Activated CD4-positive, alpha-beta T cell treated with anti-CD3 and anti-CD28 coated beads, Interleukin-2, amount 50 U/mL, for 1 hour (primary cell): ENCODE data around the gene CLIP2.
"Not testable (repeated sequence)": the region's sequence is repeated elsewhere in the genome, so short reads cannot be mapped to it uniquely, and the experiment has no call there.

Source experiments
- DNase-seq: peaks from one replicate; pipeline ENCODE4 v3.0.0-alpha.2; 2020

The CLIP2 gene

DNA sequence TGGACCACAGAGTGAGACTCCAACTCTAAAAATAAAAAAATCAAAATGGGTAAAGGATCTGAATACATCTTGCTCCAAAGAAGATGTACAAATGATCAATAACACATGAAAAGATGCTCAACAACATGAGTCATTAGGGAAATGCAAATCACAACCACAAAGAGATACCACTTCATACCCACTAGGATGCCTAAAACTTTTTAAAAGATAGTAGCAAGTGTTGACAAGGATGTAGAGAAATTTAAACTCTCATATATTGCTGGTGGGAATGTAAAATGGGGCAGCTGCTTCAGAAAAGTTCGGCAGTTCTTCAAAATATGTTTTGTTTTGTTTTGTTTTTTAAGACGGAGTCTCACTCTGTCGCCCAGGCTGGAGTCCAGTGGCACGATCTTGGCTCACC lies 118.8 kb downstream of the CLIP2 start:
- DNase-seq = no peak

- DNase-seq = no peak
These were observed 120.4 kb downstream of the CLIP2 start for GRCh38 chr7:74409571-74409970.

GRCh38 chr7:74410772-74411171 lies 121.6 kb downstream of the CLIP2 start:
- no peak for DNase-seq

DNA sequence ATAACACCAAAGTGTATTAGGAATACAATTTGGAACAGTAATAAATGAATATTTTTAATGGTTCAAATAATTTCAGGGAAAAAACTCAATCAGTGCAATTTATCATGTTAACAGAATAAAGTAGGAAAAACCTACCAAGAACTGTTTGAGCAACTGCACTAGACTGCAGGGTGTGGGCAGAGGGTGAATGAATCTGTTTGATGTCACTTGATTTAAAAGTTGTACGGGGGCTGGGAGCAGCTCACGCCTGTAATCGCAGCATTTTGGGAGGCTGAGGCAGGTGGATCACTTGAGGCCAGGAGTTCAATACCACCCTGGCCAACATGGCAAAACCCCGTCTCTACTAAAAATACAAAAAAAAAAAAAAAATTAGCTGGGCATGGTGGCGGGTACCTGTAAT lies 122.4 kb downstream of the CLIP2 start:
- not testable (repeated sequence) for DNase-seq

GRCh38 chr7:74412056-74412455 lies 122.8 kb downstream of the CLIP2 start:
- DNase-seq = no peak

DNA sequence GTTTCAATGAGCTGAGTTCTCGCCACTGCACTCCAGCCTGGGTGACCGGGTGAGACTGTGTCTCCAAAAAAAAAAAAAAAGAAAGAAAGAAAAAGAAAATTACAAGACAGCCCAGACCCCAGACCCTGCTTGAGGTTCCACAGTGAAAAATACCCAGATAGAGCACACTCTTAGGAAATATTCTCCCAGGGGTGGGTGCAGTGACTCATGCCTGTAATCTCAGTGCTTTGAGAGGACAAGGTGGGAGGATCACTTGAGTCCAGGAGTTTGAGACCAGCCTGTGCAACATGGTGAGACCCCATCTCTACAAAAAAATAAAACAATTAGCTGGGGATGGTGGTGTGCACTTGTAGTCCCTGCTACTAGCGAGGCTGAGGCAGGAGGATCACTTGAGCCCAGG lies 123.4 kb downstream of the CLIP2 start:
- no peak for DNase-seq

GRCh38 chr7:74414595-74415333 lies 125.6 kb downstream of the CLIP2 start:
- DNase-seq = not testable (repeated sequence)

DNA sequence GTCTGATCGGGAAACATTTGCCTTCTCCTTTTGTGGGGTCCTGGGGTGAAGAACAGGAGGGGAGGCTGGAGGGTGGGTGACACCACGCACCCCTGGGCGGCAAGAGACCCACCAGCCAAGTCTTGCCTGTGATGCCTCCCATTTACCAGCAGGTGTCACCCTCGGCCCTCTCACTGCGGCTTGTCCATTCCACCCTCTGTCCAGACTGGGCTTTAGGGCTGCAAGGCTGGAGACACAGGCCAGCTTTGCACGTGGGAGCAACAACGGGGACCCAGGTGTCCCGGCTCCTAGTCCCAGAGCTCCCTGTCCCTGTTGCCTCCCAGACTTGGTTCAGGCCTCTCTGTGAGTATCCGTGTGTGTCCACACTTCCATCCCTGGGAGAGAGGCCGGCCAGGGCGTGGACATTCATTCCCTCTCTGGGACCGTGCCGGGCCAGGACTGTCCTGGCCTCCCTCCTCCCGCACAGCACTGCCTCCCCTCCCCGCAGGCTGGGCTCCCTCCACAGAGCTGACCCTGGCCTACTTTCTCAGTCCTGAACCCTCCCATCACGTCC lies 128.3 kb downstream of the CLIP2 start:
- DNase-seq = peak; percentile 39

- no peak for DNase-seq
These were observed 128.9 kb downstream of the CLIP2 start for GRCh38 chr7:74418076-74418475.

DNA sequence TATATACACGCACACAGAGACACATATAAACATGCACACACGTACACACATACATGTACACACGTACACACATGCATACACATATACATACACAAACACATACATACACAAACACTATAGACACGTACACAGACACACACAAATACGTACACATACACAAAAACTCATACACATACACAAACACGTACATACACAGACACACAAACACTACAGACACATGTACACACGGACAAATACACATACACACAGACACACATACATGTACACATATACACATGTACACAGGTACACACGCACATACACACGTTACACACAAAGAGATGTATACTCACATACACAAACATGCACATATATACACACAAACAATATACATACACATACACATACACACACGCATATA lies 129.3 kb downstream of the CLIP2 start:
- no peak for DNase-seq

GRCh38 chr7:74419232-74419631 lies 130.0 kb downstream of the CLIP2 start:
- not testable (repeated sequence) for DNase-seq

DNA sequence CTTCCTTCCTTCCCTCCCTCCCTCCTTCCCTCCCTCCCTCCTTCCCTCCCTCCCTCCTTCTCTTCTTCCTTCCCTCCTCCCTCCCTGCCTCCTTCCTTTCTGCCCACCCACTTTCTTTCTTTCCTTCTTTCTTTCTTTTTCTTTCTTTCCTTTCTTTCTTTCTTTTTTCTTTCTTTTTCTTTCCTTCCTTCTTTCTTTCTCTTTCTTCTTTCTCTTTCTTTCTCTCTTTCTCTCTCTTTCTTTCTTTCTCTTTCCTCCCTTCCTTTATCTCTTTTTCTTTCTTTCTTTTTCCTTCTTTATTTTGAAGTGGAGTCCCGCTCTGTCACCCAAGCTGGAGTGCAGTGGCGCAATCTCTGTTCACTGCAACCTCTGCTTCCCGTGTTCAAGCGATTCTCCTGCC lies 130.8 kb downstream of the CLIP2 start:
- no peak for DNase-seq

DNA sequence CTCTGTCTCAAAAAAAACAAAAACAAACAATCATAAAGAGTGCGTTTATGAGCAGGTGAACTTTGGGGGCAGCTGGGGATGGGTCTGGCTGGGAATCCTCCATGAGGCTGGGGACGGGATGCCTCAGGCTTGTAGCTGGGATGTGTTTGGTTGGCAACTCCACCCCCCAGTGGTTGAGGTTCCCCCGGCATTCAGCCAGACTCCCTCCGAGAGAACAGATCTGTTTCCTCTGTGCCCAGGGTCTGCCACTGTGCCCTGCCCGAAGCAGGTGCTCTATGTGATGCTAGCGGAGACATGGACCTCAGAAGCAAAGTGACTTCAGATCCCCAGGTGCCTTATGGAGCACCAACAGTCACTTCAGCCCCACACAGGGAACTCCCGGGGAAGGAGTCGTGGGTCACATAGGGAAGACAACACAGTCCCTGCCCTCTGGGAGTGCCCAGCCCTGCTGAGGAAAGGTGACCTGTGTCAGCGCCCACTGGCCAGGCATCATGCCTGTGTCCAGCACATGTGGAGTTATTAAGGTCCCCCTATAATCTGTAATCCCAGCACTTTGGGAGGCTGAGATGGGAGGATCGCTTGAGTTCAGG lies 135.2 kb downstream of the CLIP2 start:
- DNase-seq = no peak

GRCh38 chr7:74428023-74428422 lies 138.8 kb downstream of the CLIP2 start:
- no peak for DNase-seq

- DNase-seq = no peak
These were observed 140.0 kb downstream of the CLIP2 start for GRCh38 chr7:74429153-74429747.

DNA sequence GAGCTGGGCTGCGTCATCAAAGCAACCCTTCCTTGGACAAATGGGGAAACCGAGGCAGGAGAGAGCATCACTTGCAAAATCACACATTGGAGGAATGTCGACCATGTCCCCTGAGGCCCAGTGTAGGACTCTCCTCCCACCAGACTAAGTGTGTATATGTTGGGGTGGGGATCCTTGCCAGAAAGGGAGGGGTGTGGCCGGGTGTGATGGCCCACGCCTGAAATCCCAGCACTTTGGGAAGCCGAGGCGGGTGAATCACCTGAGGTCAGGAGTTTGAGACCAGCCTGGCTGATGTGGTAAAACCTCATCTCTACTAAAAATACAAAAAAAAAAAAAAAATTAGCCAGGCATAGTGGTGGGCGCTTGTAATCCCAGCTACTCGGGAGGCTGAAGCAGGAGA lies 141.2 kb downstream of the CLIP2 start:
- not testable (repeated sequence) for DNase-seq

DNA sequence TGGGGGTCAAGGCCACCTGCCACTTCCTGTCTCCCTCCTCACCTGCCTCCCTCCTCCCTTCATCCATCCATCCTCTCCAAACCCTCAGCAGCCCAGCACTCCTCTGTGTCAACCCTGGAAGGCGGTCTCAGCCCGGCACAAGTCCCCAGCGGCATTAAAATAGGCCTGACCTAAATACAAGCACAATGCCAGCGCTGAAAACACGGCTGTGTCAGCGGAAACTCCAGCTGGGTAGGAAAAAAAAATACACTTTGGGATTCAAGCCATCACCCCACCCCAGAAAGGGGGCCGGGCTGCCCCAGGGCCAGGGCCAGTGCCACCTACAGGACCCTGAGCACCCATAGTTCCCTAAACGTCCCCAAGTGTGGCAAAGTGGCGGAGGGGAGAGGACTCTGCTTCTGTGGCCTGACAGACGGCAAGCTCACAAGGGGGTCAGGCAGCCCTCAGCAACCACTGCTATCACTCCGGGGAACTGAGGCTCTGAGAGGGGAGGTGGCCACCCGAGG lies 141.8 kb downstream of the CLIP2 start:
- DNase-seq = no peak

GRCh38 chr7:74437291-74437571 lies 148.0 kb downstream of the CLIP2 start:
- not testable (repeated sequence) for DNase-seq

GRCh38 chr7:74438327-74438726 lies 149.1 kb downstream of the CLIP2 start:
- DNase-seq = no peak

DNA sequence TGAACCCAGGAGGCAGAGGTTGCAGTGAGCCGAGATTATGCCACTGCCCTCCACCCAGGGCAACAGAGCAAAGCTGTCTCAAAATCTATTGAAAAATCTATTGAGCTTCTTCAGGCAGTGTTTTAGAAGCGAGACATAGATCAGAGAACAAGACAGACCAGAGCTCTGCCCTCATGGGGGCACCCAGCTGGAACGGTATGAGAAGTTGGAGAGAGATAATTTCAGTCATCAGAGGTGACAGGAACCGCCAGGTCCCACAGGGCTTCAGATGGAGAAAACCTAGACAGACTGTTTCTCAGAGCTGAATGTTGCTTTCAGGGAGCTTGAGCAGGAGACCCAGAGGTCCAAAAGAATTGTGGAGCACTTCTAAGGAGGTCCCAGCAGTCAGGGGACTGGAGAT lies 150.3 kb downstream of the CLIP2 start:
- DNase-seq = no peak

- DNase-seq = not testable (repeated sequence)
These were observed 150.9 kb downstream of the CLIP2 start for GRCh38 chr7:74440143-74440542.

DNA sequence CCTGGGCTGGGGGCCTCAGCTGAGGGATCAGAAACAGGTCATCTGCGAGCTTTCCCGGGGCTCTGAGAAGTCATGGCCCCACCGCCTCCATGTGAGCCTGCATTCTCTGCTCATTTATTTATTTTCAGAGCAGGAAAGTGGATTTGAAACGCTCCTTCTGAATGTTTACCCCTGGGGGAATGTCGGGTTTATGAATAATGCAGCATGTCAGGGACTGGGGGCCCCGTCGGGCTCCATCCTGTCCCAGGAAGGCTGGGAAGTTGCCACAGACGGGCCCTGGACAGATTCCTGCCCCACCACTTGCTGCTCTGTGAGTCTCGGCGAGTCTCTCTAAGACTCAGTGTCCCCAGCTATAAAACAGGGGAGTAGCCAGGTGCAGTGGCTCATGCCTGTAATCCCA lies 152.6 kb downstream of the CLIP2 start:
- DNase-seq = no peak

GRCh38 chr7:74443543-74444247 lies 154.5 kb downstream of the CLIP2 start:
- no peak for DNase-seq

- no peak for DNase-seq
These were observed 159.9 kb downstream of the CLIP2 start for GRCh38 chr7:74449144-74449543.
